HCEC 1CT (cell line): ENCODE data around the gene MDK.
A peak's percentile ranks its signal among the peaks of the same experiment; 100 is the strongest.
"Not testable (repeated sequence)": the region's sequence is repeated elsewhere in the genome, so short reads cannot be mapped to it uniquely, and the experiment has no call there.

ENCODE experiments used
- DNase-seq: peaks from one replicate; pipeline ENCODE4 v3.0.0-alpha.2; 2017

Gene MDK

DNA sequence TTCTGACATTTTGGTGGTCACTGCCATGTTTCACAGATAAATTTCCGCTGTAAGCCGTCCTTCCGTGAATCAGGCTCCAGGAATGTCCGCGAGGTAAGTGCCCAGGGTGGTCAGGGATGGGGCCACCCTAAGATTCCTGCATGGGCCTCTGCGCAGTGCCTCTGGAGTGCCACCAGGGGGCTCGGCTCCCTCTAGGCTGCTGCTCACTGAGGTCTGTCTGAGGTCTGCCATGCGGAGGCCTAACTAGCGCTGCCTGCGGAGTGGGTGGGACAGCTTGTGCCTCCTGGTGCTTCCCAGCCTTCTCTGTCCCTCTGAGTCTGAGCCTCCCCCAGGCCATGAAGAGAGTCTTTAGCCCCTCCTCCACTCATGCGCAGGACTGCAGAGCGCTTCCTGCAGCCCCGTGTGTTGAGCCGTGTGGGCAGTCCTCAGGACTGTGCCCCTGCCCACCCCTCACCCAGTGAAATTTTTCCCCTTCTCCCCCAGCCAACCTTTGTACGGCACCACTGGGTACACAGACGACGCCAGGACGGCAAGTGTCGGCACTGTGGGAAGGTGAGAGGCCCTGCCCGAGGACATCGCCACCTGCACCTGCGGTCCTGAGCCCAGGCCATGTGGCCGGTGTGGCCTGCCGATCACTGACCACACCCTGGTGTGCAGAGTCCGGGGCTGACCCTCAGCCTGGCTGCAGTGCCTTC, 11.9 kb upstream of the MDK start:
- peak; percentile 76 for DNase-seq

DNA sequence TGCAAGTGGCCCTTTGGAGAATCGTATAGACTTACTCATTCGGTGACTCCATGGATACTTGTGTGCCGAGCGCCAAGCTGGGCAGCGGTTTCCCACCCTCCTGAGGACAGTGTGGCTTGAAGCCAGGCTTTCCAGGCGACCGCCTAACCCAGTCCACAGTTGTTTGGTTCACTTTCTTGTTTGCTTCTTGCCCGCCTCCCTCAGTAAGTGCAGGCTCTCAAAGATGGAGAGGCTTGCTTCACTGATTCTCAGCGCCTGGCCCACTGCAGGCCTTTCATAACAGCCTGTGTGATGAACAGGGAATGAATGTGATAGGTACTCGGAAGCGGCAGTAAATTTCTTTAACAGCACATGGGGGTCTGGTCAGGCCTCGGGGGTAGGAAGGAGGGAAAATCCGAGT, 11.2 kb upstream of the MDK start:
- DNase-seq, result no peak

DNA sequence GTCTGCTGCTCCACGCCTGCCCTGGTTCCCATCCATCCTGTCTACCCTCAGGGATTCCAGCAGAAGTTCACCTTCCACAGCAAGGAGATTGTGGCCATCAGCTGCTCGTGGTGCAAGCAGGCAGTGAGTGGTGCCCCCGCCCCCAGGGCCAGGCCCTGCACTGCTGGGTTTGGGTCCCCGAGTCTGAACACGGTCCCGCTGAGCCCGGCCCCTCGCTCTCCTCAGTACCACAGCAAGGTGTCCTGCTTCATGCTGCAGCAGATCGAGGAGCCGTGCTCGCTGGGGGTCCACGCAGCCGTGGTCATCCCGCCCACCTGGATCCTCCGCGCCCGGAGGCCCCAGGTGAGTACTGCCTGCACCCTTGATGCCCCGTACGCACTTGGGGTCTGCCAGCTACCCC, 10.2 kb upstream of the MDK start:
- DNase-seq, result not testable (repeated sequence)

DNA sequence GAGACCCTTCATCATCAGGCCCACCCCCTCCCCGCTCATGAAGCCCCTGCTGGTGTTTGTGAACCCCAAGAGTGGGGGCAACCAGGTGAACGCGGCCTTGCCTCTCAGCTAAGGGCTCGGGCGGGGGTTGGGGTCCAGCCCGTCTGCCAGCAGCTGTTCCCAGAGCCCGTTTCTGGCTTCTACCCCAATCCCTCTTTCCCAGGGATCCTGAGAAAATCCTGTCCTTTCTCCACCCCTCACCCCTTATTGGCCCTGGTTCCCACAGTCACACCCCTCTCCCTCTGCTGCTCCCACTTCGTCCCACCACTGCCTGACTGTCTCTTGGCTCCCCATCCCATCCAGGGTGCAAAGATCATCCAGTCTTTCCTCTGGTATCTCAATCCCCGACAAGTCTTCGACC, 9.4 kb upstream of the MDK start:
- DNase-seq, result no peak

- not testable (repeated sequence) for DNase-seq
These were observed 9.0 kb upstream of the MDK start for GRCh38 chr11:46372501-46372900.

DNA sequence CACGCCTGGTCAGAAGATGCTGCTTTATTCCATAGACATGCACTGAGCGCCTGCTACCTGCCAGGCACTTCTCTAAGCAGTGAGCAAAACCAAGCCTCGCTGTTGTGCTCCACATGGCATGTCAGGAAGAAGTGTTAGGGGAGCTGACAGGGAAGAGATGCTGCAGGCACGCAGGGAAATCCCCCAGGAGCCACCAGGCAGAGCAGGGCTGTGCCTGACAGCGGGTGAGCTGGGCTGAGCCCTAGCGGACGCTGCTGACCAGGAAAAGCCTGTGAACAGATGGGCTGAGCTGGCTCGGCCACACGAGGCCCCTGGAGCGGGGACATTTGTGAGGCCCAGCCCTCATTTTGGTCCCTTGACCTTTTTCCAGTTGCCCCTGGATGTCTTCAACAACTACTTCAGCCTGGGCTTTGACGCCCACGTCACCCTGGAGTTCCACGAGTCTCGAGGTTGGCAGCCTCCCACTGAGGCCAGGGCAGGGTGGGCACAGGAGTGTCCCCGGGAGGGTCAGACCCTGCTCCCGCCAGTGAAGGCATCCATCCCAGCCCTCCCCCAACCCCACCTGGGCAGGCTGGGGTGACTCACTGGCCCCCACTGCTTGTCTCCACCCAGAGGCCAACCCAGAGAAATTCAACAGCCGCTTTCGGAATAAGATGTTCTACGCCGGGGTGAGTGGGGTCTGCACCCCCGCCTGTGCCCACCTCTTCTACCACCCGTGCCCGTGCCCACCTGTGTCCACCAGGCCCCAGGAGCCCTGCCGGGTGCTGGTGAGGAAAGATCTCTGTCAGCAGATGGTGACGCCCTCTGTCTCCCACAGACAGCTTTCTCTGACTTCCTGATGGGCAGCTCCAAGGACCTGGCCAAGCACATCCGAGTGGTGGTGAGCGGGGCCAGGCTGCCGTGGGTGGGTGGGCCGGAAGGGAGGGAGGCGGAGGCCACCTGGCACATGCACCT, 7.4 kb upstream of the MDK start:
- DNase-seq, result no peak

DNA sequence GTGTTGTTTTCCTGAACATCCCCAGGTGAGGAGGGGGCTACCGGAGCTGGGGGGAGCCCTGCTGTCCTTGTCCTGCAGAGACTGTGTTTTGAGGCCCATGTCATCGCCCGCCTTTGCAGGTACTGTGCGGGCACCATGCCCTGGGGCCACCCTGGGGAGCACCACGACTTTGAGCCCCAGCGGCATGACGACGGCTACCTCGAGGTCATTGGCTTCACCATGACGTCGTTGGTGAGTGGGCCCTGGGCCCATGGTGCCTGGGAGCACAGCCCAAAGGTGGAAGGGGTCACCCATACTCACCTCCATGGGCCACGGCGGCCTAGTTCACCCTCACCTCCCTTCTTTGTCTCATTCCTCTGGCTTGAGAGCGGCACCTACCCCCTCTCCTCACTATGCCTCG, 6.7 kb upstream of the MDK start:
- DNase-seq, result no peak

DNA sequence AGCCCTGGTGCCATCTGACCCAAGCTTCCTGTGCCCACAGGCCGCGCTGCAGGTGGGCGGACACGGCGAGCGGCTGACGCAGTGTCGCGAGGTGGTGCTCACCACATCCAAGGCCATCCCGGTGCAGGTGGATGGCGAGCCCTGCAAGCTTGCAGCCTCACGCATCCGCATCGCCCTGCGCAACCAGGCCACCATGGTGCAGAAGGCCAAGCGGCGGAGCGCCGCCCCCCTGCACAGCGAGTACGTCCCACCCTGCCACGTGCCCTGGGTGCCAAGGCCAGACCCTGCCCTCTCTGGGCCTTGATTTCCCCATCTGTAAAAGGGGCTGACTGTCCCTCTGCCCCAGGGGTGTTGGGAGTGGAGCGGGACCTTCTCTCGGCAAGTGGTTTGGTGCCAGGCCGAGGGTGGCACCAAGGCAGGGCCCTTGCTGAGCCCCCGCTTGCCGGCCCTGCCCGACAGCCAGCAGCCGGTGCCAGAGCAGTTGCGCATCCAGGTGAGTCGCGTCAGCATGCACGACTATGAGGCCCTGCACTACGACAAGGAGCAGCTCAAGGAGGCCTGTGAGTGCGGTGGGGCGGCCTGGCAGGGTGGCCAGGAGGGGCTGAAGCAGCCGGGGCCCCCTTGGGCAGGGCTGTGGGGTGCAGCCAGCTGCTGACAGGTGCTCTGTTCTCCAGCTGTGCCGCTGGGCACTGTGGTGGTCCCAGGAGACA, 5.9 kb upstream of the MDK start:
- DNase-seq, result no peak

- DNase-seq, result no peak
These were observed 5.0 kb upstream of the MDK start for GRCh38 chr11:46376258-46377050.

DNA sequence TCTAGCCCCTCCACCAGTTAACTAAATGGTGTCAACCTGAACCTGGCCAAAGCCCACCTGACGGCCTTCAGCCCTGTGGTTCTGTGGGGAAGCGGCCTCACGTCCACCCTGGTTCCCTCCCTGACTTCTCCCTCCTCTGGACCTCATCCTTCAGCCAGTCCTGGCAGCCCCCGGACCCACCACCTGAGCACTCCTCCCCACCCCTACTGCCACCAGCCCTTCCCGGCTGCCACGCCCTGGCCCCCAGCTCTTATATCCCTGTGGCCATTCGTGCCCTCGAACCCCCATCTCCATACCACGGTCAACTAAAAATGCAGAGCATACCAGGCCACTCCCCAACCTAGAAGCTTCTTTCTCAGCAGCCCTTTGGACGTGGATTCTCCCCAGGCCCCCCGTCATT, 4.2 kb upstream of the MDK start:
- DNase-seq, result no peak

- DNase-seq, result no peak
These were observed 3.6 kb upstream of the MDK start for GRCh38 chr11:46377831-46378230.

GRCh38 chr11:46378296-46378695, 3.2 kb upstream of the MDK start:
- no peak for DNase-seq

DNA sequence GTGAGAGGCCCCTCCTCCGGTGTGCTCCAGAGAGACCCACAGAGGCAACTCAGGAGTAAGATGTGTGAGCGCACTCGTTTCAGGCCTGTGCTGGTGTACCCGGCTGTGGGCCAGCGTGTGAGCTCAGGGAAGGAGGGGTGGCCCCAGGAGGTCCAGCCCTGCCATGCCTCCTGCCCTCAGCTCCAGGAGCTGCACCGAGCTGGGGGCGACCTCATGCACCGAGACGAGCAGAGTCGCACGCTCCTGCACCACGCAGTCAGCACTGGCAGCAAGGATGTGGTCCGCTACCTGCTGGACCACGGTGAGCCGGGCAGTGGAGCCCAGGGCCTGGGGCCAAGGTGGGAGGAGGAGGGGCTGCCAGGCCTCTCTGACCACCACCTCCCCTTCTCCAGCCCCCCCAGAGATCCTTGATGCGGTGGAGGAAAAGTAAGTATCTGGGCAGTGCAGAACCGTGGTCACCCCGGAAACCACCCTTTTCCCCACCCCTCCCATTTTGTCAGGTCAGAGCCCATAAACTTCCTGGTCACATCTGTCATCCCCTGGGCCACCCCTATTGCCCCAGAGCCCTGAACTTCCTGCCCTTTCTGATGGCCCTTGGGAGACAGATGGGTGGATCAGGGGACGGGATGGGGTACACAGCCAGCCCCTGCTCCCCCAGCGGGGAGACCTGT, 2.5 kb upstream of the MDK start:
- no peak for DNase-seq

- DNase-seq, result not testable (repeated sequence)
These were observed 1.8 kb upstream of the MDK start for GRCh38 chr11:46379482-46380293.

- DNase-seq, result no peak
These were observed 975 bp upstream of the MDK start for GRCh38 chr11:46380340-46381047.

DNA sequence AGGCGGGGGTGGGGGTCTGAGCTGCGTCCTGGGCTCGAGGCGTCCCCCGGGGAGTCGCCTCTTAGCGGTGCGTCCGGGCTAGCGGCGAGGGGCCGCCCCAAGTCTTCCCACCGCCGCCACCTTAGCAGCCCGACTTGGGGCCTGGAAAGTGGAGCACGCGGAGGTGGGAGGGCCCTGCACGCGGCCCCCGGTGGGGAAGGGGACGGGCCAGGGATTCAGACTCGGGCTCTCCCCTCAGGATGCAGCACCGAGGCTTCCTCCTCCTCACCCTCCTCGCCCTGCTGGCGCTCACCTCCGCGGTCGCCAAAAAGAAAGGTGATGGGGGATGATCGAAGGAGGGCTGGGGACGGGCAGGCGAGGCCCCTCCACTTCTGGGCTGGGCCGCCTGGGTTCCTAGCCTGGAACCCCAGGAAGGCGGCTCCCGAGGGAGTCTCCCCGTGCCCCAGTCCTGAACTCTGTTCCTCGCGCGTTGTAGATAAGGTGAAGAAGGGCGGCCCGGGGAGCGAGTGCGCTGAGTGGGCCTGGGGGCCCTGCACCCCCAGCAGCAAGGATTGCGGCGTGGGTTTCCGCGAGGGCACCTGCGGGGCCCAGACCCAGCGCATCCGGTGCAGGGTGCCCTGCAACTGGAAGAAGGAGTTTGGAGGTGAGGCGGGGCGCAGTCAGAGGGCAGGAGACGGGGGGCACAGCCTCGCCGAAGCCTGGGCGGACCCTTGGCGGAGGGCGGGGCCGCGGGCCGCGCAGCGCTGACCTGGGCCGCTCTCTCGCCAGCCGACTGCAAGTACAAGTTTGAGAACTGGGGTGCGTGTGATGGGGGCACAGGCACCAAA, 563 bp downstream of the MDK start:
- DNase-seq, result no peak

DNA sequence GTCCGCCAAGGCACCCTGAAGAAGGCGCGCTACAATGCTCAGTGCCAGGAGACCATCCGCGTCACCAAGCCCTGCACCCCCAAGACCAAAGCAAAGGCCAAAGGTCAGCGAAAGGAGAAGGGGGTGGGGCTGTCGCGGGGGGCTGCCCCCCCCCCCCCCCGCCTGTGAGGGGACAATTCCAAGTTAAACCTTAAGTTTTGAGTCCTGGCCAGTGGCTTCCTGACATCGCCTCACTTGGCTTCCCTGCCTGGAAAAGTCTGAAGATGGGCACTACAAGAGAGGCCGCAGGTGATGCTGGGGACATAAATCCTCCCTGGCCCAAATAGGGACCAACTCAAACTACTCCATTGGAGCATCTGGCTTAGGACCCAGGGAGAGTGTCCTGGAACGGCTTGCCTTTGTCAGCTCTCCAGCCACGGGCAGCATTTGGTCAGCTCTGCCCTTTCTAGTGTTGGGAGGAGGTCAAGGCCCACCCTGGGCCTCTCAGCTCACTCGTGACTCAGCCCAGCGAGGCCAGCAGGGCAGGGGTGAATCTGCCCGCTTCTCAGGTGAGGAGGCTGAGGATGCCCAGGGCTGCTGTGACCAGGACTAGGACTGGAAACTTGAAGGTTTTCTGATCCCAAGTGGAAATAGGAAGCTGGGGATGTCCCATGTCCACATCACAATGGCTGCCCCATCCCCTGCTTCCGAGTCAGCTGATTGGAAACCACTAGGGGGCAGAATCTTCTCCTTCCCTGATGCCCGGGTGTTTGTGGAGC, 1.4 kb downstream of the MDK start:
- DNase-seq, result peak; percentile 61

DNA sequence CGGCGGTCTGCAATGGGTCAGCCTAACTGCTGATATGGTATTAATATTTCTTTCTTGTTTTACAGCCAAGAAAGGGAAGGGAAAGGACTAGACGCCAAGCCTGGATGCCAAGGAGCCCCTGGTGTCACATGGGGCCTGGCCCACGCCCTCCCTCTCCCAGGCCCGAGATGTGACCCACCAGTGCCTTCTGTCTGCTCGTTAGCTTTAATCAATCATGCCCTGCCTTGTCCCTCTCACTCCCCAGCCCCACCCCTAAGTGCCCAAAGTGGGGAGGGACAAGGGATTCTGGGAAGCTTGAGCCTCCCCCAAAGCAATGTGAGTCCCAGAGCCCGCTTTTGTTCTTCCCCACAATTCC, 1.9 kb downstream of the MDK start:
- DNase-seq, result no peak
